Lung (tissue), 12 donors: ENCODE results near the gene LAMTOR3. TPM values are rescaled to one million over a fixed set of nuclear protein-coding genes. Genes with fewer than 3 reads are reported as not detected.

Experiments
- ATAC-seq: fragments of 200-7000 bp; cut with Tn5 transposase; one replicate; pipeline ENCODE4 v1.9.1; 2020; ENCODE audit warnings: moderate number of reproducible peaks; ENCODE audit not compliant: insufficient read depth, low FRiP score
- DNase-seq, 3 donors: peaks; one replicate each; pipeline ENCODE4 v3.0.0-alpha.2; 2013 to 2017
- H3K27ac ChIP-seq, 2 donors: one replicate each; pipeline ENCODE4 v1.5.1; 2013; ENCODE audit warnings: mild to moderate bottlenecking in 2 of 2, moderate library complexity in 2 of 2, control low read depth in 1 of 2, inconsistent platforms in 1 of 2, low read depth in 1 of 2, low read length in 1 of 2
- H3K27me3 ChIP-seq, 3 donors: one replicate each; pipeline ENCODE4 v1.5.1; 2013; ENCODE audit warnings: low read length in 2 of 3; ENCODE audit not compliant: control insufficient read depth in 3 of 3, insufficient read depth in 3 of 3
- H3K36me3 ChIP-seq, 4 donors: one replicate each; pipeline ENCODE4 v1.5.1; 2013; ENCODE audit warnings: low read length in 4 of 4, mild to moderate bottlenecking in 1 of 4, moderate library complexity in 1 of 4; ENCODE audit not compliant: control insufficient read depth in 4 of 4, insufficient read depth in 4 of 4
- H3K4me1 ChIP-seq, 5 donors: one replicate each; pipeline ENCODE4 v1.5.1; 2013; ENCODE audit warnings: low read length in 5 of 5, mild to moderate bottlenecking in 2 of 5, moderate library complexity in 1 of 5; ENCODE audit not compliant: control insufficient read depth in 5 of 5, insufficient read depth in 5 of 5
- H3K4me3 ChIP-seq: one replicate; pipeline ENCODE4 v1.5.1; 2013; ENCODE audit warnings: mild to moderate bottlenecking, control low read depth, moderate library complexity
- H3K9ac ChIP-seq, 2 donors: one replicate each; pipeline ENCODE4 v1.5.1; 2013; ENCODE audit warnings: low read length in 2 of 2, control low read depth in 1 of 2; ENCODE audit not compliant: insufficient read depth in 1 of 2
- H3K9me3 ChIP-seq, 4 donors: one replicate each; pipeline ENCODE4 v1.5.1; 2013; ENCODE audit warnings: low read length in 3 of 4, mild to moderate bottlenecking in 1 of 4, moderate library complexity in 1 of 4; ENCODE audit not compliant: control insufficient read depth in 4 of 4, insufficient read depth in 3 of 4
- WGBS, 2 donors: extraction: QIAGEN DNeasy Blood & Tissue Kit; methylation state at CpG; one replicate each; pipeline ENCODE4 v1.1.7; 2013; 5-methylcytosine and 5-hydroxymethylcytosine counted together
- polyA plus RNA-seq, 2 donors: library from polyadenylated mRNA; stranded (reverse); fragments of 200-250 nt; gene quantifications; one replicate each; pipeline ENCODE4 v1.2.1, GENCODE V29; 2013
- total RNA-seq, 2 donors: library from RNA; depleted of rRNA in 1 of 2; stranded (reverse); fragments of >200 nt in 1 of 2; gene quantifications; one replicate each; pipeline ENCODE4 v1.2.1, GENCODE V29; 2014 to 2021
- TF ChIP-seq, protein P1 (sequence below): IDR thresholded peaks from 2 replicates; pipeline ENCODE4 v1.5.1; 2012; ENCODE audit warnings: mild to moderate bottlenecking; ENCODE audit errors: control extremely low read depth, extremely low read depth
- donor health status: control.
- donor health status: control.
- donor health status: Bipolar disorder and iron deficiency.
- donor health status: healthy.
- donor health status: DM: yes; HTN: yes; CAD: no.

The LAMTOR3 gene
- total and polyA plus RNA-seq, 4 donors: 34.2 to 57.8 (median 49.8) TPM

DNA sequence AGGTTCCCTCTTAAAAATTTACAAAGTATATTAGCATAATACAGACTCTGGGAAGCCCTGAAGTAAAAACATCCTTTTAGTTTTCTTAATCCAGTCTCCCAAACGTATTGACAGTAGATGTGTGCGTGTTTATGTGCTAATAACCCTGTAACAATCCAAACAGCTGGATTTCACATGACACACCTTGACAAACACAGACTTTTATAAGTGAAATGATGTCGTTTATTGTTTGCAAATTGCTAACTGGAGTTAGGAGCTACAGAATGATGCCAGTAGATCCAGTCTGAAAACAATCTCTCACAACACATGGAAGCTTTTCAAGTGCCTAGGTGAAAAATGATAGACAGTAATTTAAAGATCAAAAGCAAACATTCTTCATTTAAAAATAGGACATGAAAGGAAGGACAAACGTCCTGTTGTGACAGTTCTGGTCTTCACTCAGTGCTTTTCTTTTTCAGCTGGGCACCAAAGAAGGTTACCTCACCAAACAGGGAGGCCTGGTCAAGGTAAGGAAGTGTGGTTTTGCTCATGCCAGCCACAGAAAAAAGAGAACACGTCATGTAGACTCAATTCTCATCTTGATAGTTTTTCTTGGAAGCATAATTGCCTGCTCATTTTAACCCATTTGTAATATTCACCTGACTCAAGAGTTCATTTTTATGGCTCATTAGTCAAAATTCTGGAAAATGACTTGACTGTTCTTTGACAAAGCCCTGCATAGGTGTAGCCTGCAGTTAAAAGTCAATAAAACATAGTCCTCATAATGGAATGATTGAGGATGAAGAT, 32.9 kb downstream of the LAMTOR3 start:
- H3K36me3 ChIP-seq: no peaks in the 10 kb centered on the region
- 44% methylated on average over 5 of the region's 5 CpGs for WGBS, 2 donors
- ATAC-seq: no peak
- H3K27ac ChIP-seq: no peak overlapping the region
- H3K9me3 ChIP-seq: no peaks in the 10 kb centered on the region
- no peak overlapping the region for H3K9ac ChIP-seq
- TF ChIP-seq, protein P1, sequence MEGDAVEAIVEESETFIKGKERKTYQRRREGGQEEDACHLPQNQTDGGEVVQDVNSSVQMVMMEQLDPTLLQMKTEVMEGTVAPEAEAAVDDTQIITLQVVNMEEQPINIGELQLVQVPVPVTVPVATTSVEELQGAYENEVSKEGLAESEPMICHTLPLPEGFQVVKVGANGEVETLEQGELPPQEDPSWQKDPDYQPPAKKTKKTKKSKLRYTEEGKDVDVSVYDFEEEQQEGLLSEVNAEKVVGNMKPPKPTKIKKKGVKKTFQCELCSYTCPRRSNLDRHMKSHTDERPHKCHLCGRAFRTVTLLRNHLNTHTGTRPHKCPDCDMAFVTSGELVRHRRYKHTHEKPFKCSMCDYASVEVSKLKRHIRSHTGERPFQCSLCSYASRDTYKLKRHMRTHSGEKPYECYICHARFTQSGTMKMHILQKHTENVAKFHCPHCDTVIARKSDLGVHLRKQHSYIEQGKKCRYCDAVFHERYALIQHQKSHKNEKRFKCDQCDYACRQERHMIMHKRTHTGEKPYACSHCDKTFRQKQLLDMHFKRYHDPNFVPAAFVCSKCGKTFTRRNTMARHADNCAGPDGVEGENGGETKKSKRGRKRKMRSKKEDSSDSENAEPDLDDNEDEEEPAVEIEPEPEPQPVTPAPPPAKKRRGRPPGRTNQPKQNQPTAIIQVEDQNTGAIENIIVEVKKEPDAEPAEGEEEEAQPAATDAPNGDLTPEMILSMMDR: no peak
- H3K27me3 ChIP-seq: no peaks in the 10 kb centered on the region
- H3K4me1 ChIP-seq: peaks cover 0 to 43% (median 4%) of the 10 kb centered on the region in 5 donors
- no peak overlapping the region for H3K4me3 ChIP-seq
- no peak for DNase-seq

DNA sequence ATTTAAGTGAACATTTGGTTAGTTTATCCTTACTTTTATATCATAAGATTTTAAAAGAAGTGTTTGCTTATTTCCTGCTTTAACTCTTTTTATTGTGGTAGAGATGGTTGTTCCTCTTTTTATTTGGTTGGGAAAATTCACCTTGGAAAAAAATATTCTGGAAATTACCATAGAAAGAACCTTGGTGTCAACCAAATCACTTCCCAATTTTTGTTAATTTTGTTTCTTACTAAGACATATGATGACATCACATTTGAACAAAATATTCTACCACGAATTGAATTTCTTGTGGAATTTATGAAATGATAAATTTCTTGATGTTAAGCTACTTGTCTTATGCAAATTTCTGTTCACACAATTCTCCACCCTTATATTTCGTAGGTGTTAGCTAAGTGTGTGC, 33.7 kb downstream of the LAMTOR3 start:
- H3K36me3 ChIP-seq: no peaks in the 10 kb centered on the region
- H3K4me1 ChIP-seq: peaks cover 0 to 45% (median 4%) of the 10 kb centered on the region in 5 donors
- no peaks in the 10 kb centered on the region for H3K27me3 ChIP-seq
- no peak overlapping the region for H3K27ac ChIP-seq
- TF ChIP-seq, protein P1: no peak
- DNase-seq (no peak), ATAC-seq (no peak)
- H3K9me3 ChIP-seq: no peaks in the 10 kb centered on the region
- no peak overlapping the region for H3K9ac ChIP-seq
- 71 to 77% methylated on average over 2 of the region's 2 CpGs for WGBS, 2 donors
- no peak overlapping the region for H3K4me3 ChIP-seq

DNA sequence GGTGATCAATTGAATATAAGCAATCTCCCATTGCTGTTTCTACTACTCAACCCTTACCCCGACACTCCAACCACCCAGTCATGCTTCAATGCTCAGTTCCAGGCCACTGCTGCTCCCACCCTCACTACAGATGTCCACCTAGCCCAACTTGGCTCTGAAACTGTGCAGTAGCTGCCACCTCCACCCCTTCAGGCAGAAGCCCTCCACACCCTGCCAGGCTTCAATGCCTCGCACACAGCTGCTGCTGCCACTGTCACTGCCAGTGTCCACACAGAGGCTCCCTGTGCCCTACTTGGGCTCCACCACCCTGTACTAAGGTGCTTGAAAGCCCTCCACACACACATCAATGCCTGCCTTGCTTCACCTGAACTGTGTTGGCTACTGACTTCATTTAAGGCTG, 34.6 kb downstream of the LAMTOR3 start:
- H3K27ac ChIP-seq: no peak overlapping the region
- H3K4me1 ChIP-seq: peaks cover 0 to 36% (median 4%) of the 10 kb centered on the region in 5 donors
- no peak for ATAC-seq
- H3K9me3 ChIP-seq: no peaks in the 10 kb centered on the region
- TF ChIP-seq, protein P1: no peak
- no peaks in the 10 kb centered on the region for H3K27me3 ChIP-seq
- WGBS, 2 donors: 93 to 96% methylated on average over 2 of the region's 2 CpGs
- no peak overlapping the region for H3K4me3 ChIP-seq
- H3K36me3 ChIP-seq: no peaks in the 10 kb centered on the region
- no peak overlapping the region for H3K9ac ChIP-seq
- DNase-seq: no peak
